ENCODE results near the gene PPP2R3B. TPM values are rescaled to one million over a fixed set of nuclear protein-coding genes. Genes with fewer than 3 reads are reported as not detected.

Gene PPP2R3B
- total RNA-seq, 1 donor from 2014 or later, result 53.4 TPM

DNA sequence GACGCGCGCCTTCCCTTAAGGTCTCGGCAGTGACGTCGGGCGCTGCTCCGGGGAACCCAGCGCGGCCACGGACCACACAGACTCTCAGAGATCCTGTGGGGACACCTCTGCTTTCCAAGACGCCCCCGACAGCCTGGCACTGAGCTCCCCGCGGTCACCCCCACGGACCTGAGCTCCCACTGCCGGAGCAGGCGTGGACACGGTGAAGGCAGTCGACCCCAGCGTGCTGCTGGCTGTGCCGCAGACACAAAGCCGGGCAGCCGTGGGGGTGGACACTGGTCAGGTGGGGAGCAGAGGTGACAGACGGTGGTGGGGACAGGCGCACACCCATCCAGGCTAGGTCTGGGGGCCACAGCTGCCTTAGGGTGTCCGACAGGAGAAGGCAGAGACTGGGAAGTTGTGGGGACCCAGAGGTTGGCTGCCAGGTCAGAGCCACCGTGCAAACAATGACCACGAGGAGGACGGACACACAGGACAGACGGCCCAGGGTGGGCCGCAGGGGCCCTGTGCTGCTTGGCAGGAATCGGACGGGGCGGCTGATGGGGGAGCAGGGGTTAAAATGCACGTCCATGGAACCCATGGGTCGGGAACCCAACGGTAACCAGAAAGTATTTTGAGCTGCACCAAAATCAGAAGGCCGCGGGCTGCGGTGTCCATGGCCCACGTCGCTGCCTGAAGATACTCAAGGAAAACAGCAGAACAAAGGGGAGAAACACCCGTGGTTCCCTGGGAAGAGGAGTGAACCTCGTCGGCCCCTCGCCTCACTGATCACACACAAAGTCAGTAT, 51.5 kb downstream of the PPP2R3B start:
- Mint-ChIP-seq H3K36me3 (peaks cover 20% of the 10 kb centered on the region), H3K4me3 (no peak overlapping the region), H3K9me3 (no peaks in the 10 kb centered on the region), H3K4me1 (ENCODE audit: unreplicated experiment) (no peaks in the 10 kb centered on the region), H3K27me3 (no peaks in the 10 kb centered on the region), H3K27ac (no peak overlapping the region)
- TF ChIP-seq, protein P1, sequence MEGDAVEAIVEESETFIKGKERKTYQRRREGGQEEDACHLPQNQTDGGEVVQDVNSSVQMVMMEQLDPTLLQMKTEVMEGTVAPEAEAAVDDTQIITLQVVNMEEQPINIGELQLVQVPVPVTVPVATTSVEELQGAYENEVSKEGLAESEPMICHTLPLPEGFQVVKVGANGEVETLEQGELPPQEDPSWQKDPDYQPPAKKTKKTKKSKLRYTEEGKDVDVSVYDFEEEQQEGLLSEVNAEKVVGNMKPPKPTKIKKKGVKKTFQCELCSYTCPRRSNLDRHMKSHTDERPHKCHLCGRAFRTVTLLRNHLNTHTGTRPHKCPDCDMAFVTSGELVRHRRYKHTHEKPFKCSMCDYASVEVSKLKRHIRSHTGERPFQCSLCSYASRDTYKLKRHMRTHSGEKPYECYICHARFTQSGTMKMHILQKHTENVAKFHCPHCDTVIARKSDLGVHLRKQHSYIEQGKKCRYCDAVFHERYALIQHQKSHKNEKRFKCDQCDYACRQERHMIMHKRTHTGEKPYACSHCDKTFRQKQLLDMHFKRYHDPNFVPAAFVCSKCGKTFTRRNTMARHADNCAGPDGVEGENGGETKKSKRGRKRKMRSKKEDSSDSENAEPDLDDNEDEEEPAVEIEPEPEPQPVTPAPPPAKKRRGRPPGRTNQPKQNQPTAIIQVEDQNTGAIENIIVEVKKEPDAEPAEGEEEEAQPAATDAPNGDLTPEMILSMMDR (conservative IDR thresholded peaks at IDR 0.05), result no peak
- DNase-seq (ENCODE audit: extremely low spot score, unreplicated experiment), result no peak

- no peak for DNase-seq (ENCODE audit: extremely low spot score, unreplicated experiment)
- Mint-ChIP-seq H3K4me3 (no peak overlapping the region), H3K27ac (no peak overlapping the region), H3K36me3 (peaks cover 20% of the 10 kb centered on the region), H3K4me1 (ENCODE audit: unreplicated experiment) (no peaks in the 10 kb centered on the region), H3K9me3 (no peaks in the 10 kb centered on the region), H3K27me3 (no peaks in the 10 kb centered on the region)
- TF ChIP-seq, protein P1 (conservative IDR thresholded peaks at IDR 0.05), result no peak
Observed at GRCh38 chrX:334331-334891, 52.3 kb downstream of the PPP2R3B start.

- no peak overlapping the region for H3K4me3 Mint-ChIP-seq
- TF ChIP-seq, protein P1 (conservative IDR thresholded peaks at IDR 0.05), result no peak
- no peaks in the 10 kb centered on the region for H3K4me1 Mint-ChIP-seq (ENCODE audit: unreplicated experiment)
- peaks cover 20% of the 10 kb centered on the region for H3K36me3 Mint-ChIP-seq
- H3K27me3 Mint-ChIP-seq, result no peaks in the 10 kb centered on the region
- H3K27ac Mint-ChIP-seq, result no peak overlapping the region
- DNase-seq (ENCODE audit: extremely low spot score, unreplicated experiment), result no peak
- H3K9me3 Mint-ChIP-seq, result no peaks in the 10 kb centered on the region
Observed at GRCh38 chrX:333611-334311, 52.9 kb downstream of the PPP2R3B start.

DNA sequence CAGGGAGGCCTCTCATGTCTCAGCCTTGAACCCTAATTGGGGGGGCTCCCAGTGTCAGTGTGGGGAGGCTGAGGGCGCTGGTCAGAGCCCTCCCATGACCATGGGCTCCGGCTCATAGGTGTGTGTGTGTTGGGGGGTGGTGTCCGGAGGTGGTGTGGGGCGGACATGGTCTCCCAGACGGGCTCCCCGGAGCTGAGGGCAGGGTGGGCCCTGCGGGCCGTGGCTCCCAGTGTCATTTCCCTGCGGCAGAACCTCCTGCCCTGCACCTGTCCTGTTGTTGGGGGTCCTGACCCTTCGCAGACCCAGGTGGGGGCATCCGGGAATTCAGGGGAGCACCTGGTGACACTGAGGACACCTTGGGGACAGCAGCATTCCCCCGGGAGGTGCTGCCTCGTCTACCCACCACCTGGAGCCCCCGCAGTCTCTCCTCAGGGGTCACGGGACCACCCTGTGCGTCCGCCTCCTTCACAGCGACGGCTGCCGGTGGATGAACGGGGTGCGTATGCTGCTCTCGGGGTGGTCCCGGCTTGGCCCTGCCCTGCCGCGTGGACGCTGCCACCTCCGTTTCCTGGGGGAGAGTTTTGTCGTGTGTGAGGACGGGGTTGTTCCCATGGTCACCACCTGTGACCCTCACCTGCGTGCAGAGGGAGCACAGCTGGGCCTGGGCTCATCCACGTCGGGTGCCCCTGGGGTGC, 53.6 kb downstream of the PPP2R3B start:
- TF ChIP-seq, protein P1 (conservative IDR thresholded peaks at IDR 0.05), result no peak
- Mint-ChIP-seq H3K9me3 (no peaks in the 10 kb centered on the region), H3K4me3 (no peak overlapping the region), H3K4me1 (ENCODE audit: unreplicated experiment) (no peaks in the 10 kb centered on the region), H3K27me3 (no peaks in the 10 kb centered on the region), H3K36me3 (peaks cover 20% of the 10 kb centered on the region), H3K27ac (no peak overlapping the region)
- DNase-seq (ENCODE audit: extremely low spot score, unreplicated experiment), result no peak

GRCh38 chrX:332496-332860, 54.2 kb downstream of the PPP2R3B start:
- TF ChIP-seq, protein P1 (conservative IDR thresholded peaks at IDR 0.05), result no peak
- Mint-ChIP-seq H3K9me3 (no peaks in the 10 kb centered on the region), H3K4me1 (ENCODE audit: unreplicated experiment) (no peaks in the 10 kb centered on the region), H3K27ac (no peak overlapping the region), H3K27me3 (no peaks in the 10 kb centered on the region), H3K36me3 (peaks cover 14% of the 10 kb centered on the region), H3K4me3 (no peak overlapping the region)
- DNase-seq (ENCODE audit: extremely low spot score, unreplicated experiment), result no peak

All from type B pancreatic cell (in vitro differentiated cells).